ENCODE data around the gene ARNT2.

The ARNT2 gene

GRCh38 chr15:80630981-80631380 is 226.8 kb downstream of the ARNT2 start:
- H3K9ac ChIP-seq (ENCODE audit: low read length): no peak overlapping the region
- no peaks in the 10 kb centered on the region for H3K36me3 ChIP-seq (ENCODE audit: insufficient read depth, low read length)
- no peaks in the 10 kb centered on the region for H3K9me3 ChIP-seq (ENCODE audit: low read length)
- H2AFZ ChIP-seq (ENCODE audit: low read length): no peak overlapping the region
- no peak overlapping the region for H3K27ac ChIP-seq (ENCODE audit: low read depth, low read length, poor library complexity, severe bottlenecking)
- no peaks in the 10 kb centered on the region for H3K9me2 ChIP-seq (ENCODE audit: low read depth, low read length)
- H3K4me1 ChIP-seq (ENCODE audit: insufficient read depth, low read length, severe bottlenecking): no peaks in the 10 kb centered on the region
- TF ChIP-seq EZH2 (IDR thresholded peaks at IDR 0.05; ENCODE audit: borderline replicate concordance, low read length) (no peak), CTCF (IDR thresholded peaks at IDR 0.05; ENCODE audit: low read length) (no peak)
- H3K4me2 ChIP-seq (ENCODE audit: low read length): no peak overlapping the region
- H3F3A ChIP-seq (ENCODE audit: insufficient read depth, low read length): no peaks in the 10 kb centered on the region
- H3K79me2 ChIP-seq (ENCODE audit: insufficient read depth, low read length): no peaks in the 10 kb centered on the region
- H3K27me3 ChIP-seq (ENCODE audit: insufficient read depth, low read length): no peaks in the 10 kb centered on the region
- H3K4me3 ChIP-seq (ENCODE audit: low read depth, low read length, poor library complexity, severe bottlenecking): no peak overlapping the region
- no peaks in the 10 kb centered on the region for H4K20me1 ChIP-seq (ENCODE audit: insufficient read depth, low read length)

DNA sequence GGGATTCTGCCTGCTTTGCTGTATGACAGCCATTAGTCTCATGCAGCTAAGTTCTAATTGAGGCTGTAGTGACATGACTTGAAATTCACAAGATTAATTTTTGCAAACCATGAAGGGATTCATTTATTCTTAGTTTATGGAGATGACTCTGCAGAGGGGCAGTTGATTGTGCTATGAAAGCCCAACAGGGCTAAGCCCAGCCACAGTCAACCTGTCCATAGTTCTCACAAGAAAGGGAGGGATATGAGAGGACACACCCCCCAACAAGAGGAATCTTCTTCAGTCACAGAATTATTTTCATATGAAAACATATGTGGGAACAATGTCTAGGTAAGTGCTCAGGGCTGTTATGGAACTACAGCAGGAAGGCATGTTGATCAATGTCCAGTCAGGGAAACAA is 229.0 kb downstream of the ARNT2 start:
- no peak overlapping the region for H3K4me2 ChIP-seq (ENCODE audit: low read length)
- no peaks in the 10 kb centered on the region for H4K20me1 ChIP-seq (ENCODE audit: insufficient read depth, low read length)
- H3K79me2 ChIP-seq (ENCODE audit: insufficient read depth, low read length): no peaks in the 10 kb centered on the region
- H3K9me3 ChIP-seq (ENCODE audit: low read length): no peaks in the 10 kb centered on the region
- no peak for TF ChIP-seq CTCF (IDR thresholded peaks at IDR 0.05; ENCODE audit: low read length)
- TF ChIP-seq EZH2 (IDR thresholded peaks at IDR 0.05; ENCODE audit: borderline replicate concordance, low read length): no peak
- H3K27ac ChIP-seq (ENCODE audit: low read depth, low read length, poor library complexity, severe bottlenecking): no peak overlapping the region
- no peaks in the 10 kb centered on the region for H3K9me2 ChIP-seq (ENCODE audit: low read depth, low read length)
- no peaks in the 10 kb centered on the region for H3K36me3 ChIP-seq (ENCODE audit: insufficient read depth, low read length)
- no peaks in the 10 kb centered on the region for H3K27me3 ChIP-seq (ENCODE audit: insufficient read depth, low read length)
- H3K4me1 ChIP-seq (ENCODE audit: insufficient read depth, low read length, severe bottlenecking): no peaks in the 10 kb centered on the region
- H3K9ac ChIP-seq (ENCODE audit: low read length): no peak overlapping the region
- H3K4me3 ChIP-seq (ENCODE audit: low read depth, low read length, poor library complexity, severe bottlenecking): no peak overlapping the region
- no peak overlapping the region for H2AFZ ChIP-seq (ENCODE audit: low read length)
- H3F3A ChIP-seq (ENCODE audit: insufficient read depth, low read length): no peaks in the 10 kb centered on the region

DNA sequence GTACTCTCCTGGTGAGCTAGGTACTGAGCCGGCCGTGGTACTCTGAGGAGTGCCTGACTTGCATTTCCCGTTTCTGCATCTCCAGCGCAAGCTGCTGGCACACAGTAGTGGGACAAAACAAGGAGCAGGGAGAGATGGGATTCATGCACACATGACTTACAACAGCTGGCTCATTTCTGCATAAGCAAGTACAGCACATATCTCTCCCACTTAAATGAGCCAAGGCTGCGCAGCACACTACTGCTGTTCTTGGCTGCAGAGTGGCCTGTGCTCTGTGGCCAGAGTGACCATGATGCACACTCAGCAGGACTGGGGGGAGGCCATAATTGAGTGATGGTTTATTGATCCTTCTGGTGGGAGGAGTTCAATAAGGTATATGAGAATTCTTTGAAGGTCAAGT is 231.8 kb downstream of the ARNT2 start:
- Histone ChIP-seq H3K4me1 (ENCODE audit: insufficient read depth, low read length, severe bottlenecking) (no peaks in the 10 kb centered on the region), H3F3A (ENCODE audit: insufficient read depth, low read length) (no peaks in the 10 kb centered on the region), H3K9ac (ENCODE audit: low read length) (no peak overlapping the region), H4K20me1 (ENCODE audit: insufficient read depth, low read length) (no peaks in the 10 kb centered on the region), H2AFZ (ENCODE audit: low read length) (no peak overlapping the region), H3K9me3 (ENCODE audit: low read length) (0 out of 2 replicates have a peak, but pooled peaks cover 2% of the 10 kb centered on the region), H3K4me3 (ENCODE audit: low read depth, low read length, poor library complexity, severe bottlenecking) (no peak overlapping the region), H3K27ac (ENCODE audit: low read depth, low read length, poor library complexity, severe bottlenecking) (no peak overlapping the region), H3K4me2 (ENCODE audit: low read length) (no peak overlapping the region), H3K27me3 (ENCODE audit: insufficient read depth, low read length) (no peaks in the 10 kb centered on the region), H3K9me2 (ENCODE audit: low read depth, low read length) (no peaks in the 10 kb centered on the region), H3K79me2 (ENCODE audit: insufficient read depth, low read length) (no peaks in the 10 kb centered on the region), H3K36me3 (ENCODE audit: insufficient read depth, low read length) (no peaks in the 10 kb centered on the region)
- no peak for TF ChIP-seq EZH2 (IDR thresholded peaks at IDR 0.05; ENCODE audit: borderline replicate concordance, low read length)
- TF ChIP-seq CTCF (IDR thresholded peaks at IDR 0.05; ENCODE audit: low read length): no peak

Measured in OCI-LY1 (cell line).